Fibroblast of lung (primary cell): ENCODE results near the gene GABBR2.

Experiments
- EZH2 ChIP-seq: IDR thresholded peaks from 2 replicates; pipeline ENCODE4 v1.5.1; 2012; ENCODE audit warnings: low read length, control low read depth, mild to moderate bottlenecking; ENCODE audit errors: missing control alignments
- TF ChIP-seq, protein P1 (sequence below), 2 donors: IDR thresholded peaks in 1 of 2; conservative IDR thresholded peaks in 1 of 2; 1 replicate in 1 of 2; 2 replicates in 1 of 2; pipeline ENCODE4 v1.5.1; 2011 to 2012; ENCODE audit warnings: low read length in 2 of 2, control low read depth in 1 of 2, inconsistent platforms in 1 of 2, low read depth in 1 of 2, mild to moderate bottlenecking in 1 of 2

DNA sequence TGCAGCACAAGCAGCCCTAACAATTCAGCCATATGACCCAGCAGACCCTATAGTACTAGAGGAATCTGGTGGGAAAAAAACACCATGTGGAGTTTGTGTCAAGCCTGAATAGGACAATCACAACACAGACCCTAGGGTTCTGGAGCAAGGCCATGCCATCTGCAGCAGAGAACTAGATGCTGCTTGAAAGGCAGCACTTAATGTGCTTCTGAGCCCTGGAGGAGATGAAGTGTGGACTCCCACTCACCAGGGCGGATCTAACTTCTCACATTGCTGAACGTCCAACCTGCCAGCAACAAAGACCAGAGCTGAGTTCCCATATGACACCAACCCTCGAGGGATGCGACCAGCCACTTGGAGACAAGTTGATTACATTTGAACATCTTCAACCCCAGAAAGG is 43.2 kb downstream of the GABBR2 start:
- no peak for TF ChIP-seq EZH2
- TF ChIP-seq, protein P1, sequence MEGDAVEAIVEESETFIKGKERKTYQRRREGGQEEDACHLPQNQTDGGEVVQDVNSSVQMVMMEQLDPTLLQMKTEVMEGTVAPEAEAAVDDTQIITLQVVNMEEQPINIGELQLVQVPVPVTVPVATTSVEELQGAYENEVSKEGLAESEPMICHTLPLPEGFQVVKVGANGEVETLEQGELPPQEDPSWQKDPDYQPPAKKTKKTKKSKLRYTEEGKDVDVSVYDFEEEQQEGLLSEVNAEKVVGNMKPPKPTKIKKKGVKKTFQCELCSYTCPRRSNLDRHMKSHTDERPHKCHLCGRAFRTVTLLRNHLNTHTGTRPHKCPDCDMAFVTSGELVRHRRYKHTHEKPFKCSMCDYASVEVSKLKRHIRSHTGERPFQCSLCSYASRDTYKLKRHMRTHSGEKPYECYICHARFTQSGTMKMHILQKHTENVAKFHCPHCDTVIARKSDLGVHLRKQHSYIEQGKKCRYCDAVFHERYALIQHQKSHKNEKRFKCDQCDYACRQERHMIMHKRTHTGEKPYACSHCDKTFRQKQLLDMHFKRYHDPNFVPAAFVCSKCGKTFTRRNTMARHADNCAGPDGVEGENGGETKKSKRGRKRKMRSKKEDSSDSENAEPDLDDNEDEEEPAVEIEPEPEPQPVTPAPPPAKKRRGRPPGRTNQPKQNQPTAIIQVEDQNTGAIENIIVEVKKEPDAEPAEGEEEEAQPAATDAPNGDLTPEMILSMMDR (conservative IDR thresholded peaks at IDR 0.05 in 1 of 2, IDR thresholded peaks at IDR 0.05 in 1 of 2; ENCODE audit: low read depth in 1 of 2, low read length in 2 of 2), result no peak
